GM21367 (cell line): ENCODE data around the gene SLC4A1.

ENCODE experiments used
- ATAC-seq: cut with Tn5 transposase; IDR thresholded peaks from one replicate; pipeline ENCODE4 v1.9.1; 2021; ENCODE audit not compliant: unreplicated experiment

Gene SLC4A1

DNA sequence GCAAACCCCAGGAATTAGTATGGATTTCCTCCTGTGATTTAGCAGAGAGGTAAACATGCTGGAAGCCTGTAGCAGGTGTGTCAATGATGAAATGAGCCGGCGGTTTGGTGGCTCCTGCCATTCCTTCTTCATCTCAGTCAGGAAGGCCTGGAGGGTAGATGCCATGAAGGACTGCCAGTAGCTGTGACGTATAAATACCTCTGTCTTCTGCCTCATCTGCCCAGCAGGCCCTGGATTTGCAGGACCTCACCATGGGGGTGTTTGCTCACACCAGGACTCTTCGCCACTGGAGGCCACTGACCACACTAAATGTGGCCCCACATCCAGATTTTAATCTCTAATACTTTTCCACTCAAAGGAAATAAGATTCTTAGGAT lies 16.1 kb upstream of the SLC4A1 start:
- no peak for ATAC-seq

DNA sequence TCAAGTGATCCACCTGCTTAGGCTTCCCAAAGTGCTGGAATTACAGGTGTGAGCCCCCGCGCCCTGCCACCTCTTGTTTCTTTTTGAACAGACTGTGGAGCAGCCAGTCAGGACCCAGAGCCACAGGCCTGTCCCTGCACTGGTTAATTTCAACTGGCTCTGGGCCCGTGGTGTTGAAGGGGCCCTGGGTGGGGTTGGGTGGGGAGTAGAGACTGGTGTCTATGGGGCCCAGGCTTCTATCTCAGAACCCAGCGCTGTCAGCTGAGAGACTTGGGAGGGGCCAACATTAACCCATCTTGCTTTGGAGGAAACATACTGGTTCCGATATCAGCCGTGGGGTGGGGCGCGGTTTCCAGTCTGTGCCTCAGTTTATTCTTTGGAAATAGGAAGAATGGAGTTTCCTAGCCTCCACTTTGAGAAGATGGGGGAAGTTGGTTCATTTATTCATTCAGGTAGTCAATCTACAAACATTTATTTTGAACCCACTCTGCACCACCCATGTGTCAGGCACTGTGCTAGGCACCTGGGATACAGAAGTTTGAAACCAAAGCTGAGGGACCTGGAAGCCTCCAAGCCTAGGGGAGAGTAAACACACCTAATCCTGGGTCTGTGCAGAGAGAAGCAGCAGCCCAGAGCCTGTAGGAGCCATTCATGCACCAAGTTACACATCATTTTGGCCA lies 15.5 kb upstream of the SLC4A1 start:
- no peak for ATAC-seq

DNA sequence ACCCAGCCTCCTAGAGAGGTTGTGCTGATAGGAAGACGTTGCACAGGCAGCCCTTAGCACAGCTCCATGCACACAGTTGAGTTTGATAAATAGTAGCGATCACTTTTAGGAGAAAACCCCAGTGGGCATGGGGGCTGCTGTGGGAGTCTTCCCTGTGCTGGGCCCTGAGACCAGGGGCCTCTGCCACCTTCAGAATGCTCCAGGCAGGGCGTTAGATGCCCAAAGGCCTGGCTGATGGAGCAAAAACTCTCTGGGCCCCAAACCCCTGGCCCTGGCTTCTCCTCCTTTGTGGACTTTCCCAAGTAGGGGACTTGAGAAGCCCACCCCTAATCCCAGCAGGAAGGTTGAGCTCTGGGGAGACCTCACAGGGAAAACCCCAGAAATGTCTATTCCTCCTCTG lies 14.3 kb upstream of the SLC4A1 start:
- no peak for ATAC-seq

DNA sequence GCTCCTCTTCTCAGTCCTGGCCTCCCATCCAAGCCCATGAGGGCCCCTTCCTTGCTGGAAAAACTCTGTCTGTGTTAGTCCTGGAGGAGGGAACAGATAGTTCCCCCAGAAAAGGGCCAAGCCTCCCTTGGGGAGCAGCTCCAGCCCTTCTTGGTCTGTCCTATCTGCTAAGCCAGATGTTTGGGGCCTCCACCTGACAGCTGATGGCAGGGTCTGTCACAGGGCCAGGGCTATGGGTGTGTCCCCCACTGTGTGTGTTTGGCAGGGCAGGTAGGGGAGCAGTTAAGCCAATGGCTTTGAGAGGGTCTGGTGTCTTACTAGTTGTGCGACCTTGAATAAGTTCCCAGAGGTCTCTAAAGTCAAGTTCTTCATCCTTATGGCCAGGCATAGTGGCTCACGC lies 13.6 kb upstream of the SLC4A1 start:
- no peak for ATAC-seq

DNA sequence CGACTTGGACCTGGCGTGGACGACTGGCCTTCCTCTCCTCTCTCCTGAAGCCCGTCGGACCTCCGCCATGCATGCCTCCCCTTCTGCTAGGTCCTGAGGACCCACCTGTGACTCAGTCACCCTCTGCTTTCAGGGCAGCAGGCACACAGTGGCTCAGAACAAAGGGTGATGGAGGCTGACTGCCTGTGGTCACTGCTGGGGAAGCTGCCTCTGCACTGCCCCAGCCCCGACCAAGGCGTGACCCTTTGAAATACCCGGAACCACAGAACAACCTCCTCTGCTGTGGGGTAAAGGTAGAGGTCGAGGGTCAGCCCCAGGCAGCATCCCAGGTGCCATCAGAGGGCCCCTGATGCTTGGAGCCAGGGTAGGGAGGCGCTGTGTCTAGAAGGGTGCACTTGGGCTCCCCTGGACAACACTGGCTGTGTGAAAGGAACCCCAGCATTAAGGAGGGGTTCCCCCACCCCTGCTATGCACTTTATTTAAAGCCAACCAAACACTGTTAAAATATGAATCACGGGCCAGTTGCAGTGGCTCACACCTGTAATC lies 12.5 kb upstream of the SLC4A1 start:
- ATAC-seq, result no peak

DNA sequence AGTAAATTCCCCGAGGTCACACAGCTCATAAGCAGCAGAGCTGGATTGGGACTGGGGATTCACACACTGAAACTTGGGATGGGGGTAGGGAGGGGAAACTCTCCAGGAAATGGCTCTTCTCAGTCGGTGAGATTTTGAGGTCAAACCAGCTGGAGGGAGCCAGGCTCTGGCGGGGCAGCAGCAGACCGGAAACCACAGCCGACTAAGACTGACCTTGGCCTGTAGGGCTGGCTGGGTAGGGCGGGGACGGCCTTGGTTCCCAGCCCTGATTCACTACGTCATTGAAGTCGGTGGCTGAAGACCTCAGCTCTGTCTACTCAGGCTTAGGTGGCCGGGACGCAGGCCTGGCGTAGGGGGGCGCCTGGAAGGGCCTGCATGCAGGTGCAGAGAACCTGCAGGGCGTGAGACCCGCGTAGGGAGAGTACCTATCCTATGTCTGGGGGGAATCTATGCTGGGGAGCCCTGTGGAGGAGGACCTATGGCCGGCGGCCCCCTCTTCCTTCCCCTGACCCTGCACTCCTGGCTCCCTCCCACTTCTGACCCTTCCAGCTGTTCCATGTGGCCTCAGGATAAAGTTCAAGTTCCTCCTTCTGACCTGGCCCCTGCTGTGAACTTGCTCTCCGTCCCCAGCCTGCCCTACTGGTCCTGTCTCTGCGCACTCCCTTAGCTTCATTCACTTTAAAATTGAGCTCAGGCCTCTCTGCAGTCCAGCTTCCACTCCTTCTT lies 11.9 kb upstream of the SLC4A1 start:
- ATAC-seq, result peak; percentile 73

DNA sequence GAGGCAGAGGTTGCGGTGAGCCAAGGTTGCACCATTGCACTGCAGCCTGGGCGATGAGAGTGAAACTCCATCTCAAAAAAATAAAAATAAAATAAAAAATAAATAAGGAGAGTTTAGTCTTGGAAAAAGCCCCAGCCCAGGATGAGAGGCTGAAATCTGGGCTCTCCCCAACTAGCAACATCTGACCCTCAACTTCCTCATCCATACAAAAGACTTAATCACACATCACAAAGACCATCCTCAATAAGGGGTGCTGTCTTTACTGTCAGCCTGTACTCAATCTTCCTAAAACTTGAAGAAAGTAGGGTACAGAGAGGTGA lies 11.4 kb upstream of the SLC4A1 start:
- ATAC-seq, result no peak

DNA sequence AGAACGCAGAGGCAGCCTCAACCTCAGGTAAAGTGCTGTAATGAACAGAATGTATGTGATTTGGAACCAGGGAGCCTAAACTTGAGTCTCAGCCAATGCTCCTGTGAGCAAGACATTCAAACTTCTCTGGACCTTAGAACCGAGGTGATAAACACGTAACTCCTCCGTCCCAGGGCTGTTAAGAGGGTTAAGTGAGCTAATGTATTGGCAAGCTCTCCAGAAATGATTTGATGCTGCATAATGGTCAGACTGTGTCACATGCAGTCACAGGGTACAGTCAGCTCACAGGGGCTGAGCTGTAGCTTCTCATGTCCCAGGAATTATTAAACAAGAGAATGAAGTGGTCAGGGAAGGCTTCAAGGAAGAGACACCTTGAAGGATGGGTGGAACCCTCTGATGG lies 10.0 kb upstream of the SLC4A1 start:
- ATAC-seq, result no peak

DNA sequence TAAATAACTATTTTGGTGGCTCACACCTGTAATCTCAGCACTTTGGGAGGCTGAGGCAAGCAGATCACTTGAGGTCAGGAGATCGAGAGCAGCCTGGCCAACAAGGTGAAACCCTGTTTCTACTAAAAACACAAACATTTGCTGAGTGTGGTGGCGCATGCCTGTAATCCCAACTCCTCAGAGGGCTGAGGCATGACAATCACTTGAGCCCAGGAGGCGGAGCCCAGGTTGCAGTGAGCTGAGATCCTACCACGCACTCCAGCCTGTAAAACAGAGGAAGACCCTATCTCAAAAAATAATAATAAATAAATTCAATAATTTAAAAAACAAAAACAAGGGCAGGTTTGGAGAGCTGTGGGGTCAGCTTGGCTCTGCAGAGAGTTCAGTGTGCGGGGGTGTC lies 5.7 kb upstream of the SLC4A1 start:
- no peak for ATAC-seq

DNA sequence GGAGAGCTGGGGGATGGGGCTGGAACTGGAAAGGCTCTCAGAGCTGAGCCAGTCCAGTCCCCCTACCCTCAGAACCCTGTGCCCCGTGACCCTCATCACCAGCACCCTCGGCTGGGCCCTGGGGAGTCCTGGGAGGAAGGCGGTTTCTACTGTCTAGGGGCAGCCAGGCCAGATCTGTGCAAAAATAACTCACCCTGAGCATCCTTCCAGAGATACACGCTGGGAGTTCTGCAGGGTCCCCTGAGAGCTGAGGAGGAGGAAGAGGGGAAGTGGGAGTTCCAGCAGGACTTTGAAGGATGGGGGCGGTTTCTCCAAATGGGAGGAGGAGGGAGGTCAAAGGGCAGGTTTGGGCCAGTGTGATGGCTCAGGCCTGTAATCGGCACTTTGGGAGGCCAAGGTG lies 5.0 kb upstream of the SLC4A1 start:
- no peak for ATAC-seq

DNA sequence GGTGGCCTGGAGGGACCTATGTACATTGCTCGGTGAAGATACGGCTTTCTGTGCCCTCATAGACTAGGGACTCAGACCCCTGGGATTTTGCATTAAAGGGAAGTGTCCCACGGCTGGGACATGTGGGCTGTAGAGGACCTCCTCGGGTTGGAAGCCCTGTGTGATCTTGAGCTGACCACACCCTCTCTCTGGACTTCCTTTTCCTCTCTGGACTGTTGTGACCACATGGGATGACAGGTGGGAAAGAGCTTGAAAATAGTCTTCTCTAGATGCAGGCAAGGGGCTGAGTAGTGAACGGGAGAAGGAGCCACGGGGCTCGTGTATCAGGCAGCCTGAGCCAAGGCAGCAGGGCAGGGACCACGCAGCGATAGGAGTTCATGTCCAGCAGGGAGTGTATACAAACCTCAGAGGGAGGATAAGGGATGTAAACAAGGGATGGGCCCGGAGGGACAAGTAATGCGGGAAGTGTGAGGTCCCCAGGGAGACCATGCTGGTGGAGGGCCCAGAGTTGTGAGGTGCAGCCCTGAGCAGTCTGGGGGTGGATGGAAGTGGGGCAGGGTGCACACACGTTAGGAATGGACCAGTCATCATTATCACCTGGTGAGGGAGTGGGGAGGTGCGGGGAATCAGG lies 4.5 kb upstream of the SLC4A1 start:
- no peak for ATAC-seq

DNA sequence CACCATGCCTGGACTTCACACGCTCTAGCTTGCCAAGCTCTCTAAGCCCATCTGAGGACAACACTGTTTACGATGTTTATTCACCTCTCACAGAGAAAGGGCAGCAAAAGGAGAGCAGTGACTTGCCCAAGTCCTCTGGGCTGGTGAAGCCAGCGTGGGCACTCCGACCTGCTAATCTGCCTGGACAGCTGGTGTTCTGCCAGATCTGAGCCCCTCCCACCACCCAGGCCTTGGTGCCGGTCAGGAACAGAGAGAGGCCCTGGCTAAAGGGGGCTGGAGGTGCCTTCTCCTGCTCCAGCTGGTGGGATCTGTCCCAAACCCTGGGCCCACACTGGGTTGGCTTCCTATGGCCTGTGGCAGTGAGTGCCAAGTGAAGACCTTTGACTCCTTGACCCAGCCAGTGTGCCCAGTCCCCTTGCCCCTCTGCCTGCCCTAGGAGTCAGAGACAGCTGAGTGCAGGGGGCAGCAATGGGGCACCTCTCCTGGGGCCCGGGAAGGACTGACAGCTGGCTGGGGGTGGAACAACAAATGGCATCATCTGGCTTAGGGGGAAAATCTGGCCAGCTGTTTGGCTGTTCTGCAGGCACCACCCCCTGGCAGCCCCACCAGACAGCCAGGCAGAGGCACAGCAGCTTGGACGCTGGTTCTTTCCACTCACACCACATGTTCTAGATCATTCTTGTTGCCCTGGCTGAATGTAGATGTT lies 1.8 kb upstream of the SLC4A1 start:
- ATAC-seq, result no peak

DNA sequence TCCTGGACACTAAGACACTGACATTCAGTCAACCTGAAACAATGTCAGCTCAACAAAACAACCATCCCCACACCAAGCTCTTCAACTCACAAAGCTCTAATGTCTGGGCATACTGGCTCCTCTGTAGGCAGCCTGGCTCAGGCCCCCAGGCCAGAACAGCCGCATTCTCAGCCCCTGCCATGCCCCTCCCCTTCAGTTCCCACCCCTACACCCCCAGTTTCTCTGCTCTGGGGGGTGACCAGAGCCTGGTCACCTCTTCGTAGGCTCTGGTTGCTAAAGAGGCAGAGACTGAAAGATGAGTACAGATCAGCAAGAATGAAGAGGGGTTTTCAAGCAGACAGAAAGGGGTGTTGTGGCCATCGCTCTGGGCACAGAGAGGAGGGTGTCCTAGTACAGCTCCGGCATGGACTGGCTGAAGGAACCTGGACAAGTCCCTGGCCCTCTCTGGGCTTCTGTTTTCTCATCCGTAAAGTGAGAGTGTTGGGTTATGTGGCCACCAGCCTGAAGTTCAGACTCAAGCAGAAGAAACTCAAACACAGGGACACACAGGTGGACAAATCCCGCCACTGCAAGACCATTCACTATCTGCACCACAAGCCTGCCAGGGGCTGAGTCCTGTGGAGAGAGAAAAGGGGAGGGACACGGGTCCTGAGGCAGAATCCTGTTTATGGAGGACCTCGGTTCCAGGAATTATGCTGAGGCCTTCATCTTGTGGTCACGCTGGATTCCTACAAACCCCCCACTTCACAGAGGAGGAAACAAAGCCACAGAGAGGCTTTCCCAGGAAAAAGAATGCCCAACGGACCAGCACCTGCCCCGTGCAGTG lies 987 bp upstream of the SLC4A1 start:
- no peak for ATAC-seq

DNA sequence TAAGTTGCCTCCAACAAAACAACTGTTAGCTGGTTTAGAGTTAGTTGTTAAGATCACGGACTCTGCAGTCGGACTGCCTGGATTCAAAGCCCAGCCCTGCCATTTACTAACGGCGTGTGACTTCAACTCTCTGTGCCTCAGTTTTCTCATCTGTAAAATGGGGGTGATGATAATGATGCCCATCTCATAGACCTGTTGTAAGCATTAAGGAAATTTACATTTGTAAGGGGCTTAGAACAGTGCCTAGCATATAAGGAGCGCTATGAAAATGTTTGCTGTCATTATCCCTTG lies 825 bp downstream of the SLC4A1 start:
- ATAC-seq, result no peak

DNA sequence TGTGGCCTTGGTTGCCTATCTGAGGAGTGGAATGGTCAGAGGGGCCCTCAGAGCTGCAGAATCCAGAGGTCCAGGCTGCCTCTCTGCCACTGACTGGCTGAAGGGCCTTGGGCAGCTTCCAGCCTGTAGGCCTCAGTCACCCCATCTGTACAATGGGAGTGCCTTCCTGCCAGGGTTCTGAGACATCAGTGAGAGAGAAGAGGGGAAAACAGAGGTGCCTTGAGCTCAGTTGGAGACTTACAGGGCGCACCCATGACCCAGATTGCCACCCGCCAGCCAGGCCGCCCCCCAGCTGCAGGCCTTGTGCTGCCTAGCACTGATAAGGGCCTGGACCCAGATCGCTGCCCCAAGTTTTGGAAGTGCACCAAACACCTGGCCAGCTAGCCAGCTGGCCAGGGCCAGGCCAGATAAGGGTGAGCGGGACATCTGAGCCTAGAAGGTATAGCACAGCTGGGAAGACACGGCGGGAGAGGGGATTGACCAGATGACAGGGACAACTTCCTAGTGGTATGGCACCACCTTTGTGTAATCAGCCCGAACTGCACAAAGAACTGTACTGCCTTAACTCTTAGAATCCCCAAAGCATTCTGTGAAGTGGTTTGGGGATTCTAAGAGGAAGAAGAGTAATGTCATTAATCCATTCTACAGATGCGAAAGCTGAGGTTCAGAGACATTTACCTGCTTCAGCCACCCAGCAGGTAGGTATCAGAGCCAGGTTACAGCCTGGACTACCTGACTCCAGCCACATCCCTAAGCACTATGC lies 1.4 kb downstream of the SLC4A1 start:
- no peak for ATAC-seq

DNA sequence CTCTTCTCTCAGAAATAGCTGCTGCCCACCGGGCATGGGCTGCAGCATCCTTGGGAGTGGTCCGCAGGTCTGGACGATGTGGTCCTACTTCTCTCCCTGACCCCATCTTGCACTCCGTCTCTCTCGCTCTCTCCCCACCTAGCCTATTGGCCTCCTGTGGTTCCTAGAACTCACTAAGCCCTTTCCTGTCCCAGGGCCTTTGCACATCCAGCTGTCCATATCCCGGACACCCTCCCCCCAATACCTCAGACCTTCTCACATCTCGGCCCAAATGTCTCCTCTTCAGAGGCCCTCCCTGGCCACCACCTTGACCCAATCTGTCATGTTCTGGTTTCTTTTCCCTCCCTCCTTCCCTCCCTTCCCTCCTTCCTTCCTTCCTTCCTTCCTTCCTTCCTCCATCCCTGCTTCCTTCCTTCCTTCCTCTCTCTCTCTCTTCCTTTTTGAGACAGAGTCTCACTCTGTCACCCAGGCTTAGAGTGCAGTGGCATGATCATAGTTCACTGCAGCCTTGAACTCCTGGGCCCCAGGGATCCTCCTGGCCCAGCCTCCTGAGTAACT lies 4.5 kb downstream of the SLC4A1 start:
- ATAC-seq, result no peak

DNA sequence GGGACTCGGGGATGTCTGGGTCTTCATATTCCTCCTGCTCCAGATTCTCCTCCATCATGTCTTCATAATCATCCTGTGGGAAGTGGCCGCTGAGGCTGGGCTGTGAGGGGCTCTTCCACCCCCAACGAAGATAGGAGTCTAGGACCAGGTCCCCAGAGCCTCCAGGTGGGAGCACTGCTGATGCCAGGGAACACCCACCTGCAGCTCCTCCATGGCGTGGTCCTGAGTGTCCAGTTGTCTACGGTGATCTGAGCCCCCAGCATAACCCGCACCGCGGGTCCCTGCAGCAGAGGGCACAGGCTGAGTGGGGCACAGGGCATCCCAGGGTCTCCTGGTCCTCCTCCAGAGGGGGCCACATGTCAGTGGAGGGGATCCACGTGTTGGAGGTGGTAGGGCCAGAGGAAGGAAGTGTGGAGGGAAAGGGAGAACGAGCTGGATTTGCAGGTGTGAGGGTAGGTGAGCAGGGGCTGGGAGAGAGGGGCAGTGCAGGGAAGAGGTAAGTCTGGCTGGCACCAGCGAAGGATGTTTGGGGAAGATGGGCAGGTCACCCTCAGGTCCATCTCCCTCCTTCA lies 5.2 kb downstream of the SLC4A1 start:
- ATAC-seq, result no peak

DNA sequence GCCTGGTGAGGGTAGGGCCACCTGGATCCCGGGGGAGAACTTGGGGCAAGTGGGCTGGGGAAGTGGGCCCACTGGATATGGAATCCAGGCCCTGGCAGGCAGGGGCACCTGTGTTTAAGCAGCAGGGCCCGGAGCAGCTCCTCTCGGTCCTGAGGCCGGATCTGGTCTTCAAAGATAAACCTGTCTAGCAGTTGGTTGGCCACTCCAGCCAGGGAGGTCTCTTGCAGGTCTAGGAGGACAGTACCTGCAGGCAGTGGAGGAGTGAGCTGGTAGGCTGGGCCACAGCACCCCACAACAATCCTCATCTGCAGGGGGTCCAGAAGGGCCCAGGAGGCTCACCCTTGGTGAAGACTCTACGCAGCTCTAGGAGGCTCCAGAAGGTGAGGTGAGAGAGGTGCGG lies 7.6 kb downstream of the SLC4A1 start:
- ATAC-seq, result no peak

DNA sequence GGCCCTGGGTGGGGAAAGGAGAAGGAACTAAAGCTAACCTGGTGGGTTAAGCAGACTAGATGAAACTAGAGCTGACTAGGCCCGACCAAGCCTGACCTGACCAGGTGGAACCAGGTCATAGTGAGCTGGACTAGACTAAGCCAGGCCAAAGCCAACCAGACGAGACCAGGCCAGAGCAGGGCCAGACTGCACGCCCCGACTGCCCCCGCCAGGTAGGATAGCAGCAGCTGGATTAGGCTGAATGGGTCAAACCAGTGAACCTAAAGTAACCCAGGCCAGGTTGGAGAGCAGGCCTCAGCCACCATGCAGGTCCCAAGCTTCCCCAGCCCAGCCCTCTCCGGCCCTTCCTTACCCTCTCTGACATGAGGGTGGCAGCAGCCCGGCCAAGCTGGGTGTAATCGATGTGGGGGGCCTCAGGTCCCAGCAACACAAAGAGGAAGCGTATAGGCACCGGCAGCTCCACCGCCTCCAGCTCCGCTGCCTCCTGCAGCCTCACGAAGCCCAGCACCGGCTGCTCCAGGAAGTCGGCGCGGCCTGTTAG lies 9.1 kb downstream of the SLC4A1 start:
- no peak for ATAC-seq
